UCSD-AML1 (cell line): ENCODE data around the gene ACIN1.
"Not testable (repeated sequence)": the region's sequence is repeated elsewhere in the genome, so short reads cannot be mapped to it uniquely, and the experiment has no call there.

ENCODE experiments used
- DNase-seq: peaks from one replicate; lab custom pipeline; 2025; ENCODE audit not compliant: unreplicated experiment; lab: John Stamatoyannopoulos, UW

The ACIN1 gene

GRCh38 chr14:23107620-23108019, 12.7 kb upstream of the ACIN1 start:
- DNase-seq, result not testable (repeated sequence)

DNA sequence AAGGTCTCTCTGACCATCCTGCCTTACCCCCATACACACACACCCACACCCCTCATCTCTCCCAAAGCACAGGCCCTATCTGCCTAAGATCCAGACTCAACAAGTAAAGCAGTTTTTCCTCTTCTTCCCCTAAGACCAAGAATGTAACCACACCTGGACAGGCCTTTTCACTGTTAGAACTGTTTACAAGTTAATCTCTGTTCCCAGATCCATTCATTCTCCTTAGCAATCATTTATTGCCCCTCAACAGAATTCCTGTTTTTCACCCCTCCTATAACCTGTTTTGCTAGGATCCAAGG, 11.8 kb upstream of the ACIN1 start:
- no peak for DNase-seq

DNA sequence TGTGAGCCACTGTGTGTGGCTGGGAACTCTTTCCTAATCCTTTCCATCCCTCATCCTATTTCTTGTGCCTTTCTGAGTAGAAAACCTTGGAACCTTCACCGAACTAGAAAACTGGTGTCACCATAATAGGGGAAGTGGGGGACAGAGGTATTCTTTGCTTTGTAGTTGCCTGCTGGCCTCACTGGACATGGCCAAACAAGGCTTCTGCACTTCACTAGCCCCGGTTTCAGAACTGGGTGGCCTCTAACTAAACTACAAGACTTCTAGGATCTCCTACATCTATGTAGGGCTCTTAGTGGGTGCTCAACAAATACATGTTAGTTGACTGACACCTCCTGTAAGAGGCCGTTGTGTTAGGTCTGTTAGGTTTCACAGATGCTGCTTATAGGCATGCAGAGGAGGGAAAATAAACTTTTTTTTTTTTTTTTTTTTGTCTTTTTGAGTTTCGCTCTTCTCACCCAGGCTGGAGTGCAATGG, 10.4 kb upstream of the ACIN1 start:
- DNase-seq, result no peak

DNA sequence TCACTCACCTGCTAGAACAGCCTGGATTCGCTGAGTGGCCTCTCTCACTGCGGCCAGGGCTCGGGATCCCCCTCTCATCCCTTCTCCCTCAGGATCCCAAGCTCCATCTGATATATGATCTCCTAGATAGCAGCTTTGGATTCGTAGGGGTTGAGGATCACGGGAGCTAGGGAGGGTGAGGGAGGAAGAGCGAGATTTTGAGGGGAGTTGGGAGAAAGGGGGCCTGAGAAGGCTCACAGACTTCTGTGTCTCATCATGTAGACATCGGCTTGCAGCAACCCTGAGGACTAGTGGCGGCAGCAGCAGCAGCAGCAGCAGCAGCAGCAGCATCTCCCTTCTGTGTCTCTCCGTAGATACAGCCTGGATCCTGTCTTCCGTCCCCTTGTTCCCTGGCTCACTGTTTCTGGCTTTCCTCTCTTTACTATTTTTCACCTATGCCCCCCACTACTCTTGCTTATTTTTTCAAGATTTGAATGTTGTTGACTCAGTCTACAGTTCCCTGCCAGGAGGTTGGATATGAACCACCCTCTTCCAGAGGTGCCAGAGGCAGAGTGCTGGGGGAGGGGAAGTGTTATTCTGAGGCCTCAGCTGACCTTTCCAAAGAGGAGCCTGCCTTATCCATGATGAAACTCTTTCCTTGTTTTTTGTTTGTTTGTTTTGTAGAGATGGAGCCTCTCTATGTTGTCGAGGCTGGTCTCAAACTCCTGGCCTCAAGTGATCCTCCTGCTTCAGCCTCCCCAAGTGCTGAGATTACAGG, 9.8 kb upstream of the ACIN1 start, which contains the start of gene CIROP:
CIROP (minus strand) TSS at position 399 of the 757 bp plus-strand sequence; CDS start at position 330, 69 bp downstream.
- no peak for DNase-seq

- no peak for DNase-seq
Measured at GRCh38 chr14:23104070-23104590, 9.2 kb upstream of the ACIN1 start.

GRCh38 chr14:23103581-23103980, 8.6 kb upstream of the ACIN1 start:
- DNase-seq, result no peak

DNA sequence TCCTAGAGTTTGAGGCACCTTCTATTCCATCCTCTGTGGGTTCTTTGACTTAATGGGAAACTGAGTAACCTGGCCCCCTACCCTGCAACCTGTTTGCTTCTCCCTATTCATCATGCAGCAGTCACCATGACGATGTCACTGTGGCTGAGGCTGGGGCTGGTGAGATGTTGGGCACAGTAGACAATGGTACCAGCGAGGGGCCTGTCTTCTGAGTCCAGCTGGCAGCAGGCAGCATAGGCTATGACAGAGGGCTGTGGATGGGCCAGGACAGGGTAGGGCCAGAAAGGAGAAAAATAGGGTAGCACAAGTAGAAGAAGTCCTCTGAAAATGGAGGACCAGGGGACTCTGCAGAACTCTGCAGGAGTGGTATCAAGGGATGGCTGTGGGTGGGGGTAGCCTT, 7.9 kb upstream of the ACIN1 start:
- no peak for DNase-seq

DNA sequence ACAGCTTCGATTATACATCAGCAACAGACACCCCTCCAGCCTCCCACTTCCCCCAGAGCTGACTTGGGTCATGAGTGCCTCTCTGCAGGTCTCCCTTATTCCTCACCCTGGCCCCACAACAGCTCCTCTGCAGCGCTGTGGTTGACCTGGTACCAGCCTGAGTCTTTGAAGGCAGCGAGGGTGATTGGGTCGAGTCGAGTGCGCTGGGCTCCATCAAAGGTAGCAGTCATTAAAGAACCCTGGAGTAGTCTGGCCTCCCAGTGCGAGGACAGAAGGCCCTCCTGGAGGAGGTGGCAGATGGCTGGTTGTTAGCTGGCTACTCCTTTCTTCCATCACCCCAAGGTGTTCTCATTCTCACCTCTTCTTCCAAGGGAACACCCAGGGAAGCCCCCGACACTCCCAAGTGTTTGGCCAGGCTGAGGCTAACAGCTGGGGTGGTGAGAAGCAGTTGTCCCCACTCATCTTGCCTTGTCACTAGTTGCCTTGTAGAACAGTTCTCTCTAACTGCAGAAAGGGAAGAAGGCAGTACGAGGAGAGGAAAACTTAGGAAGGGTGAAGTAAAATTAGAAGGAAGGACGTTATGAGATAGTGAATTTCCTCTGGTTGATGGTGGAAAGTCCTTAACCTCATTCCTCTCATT, 7.2 kb upstream of the ACIN1 start:
- DNase-seq, result no peak

GRCh38 chr14:23101213-23101970, 6.5 kb upstream of the ACIN1 start:
- no peak for DNase-seq

DNA sequence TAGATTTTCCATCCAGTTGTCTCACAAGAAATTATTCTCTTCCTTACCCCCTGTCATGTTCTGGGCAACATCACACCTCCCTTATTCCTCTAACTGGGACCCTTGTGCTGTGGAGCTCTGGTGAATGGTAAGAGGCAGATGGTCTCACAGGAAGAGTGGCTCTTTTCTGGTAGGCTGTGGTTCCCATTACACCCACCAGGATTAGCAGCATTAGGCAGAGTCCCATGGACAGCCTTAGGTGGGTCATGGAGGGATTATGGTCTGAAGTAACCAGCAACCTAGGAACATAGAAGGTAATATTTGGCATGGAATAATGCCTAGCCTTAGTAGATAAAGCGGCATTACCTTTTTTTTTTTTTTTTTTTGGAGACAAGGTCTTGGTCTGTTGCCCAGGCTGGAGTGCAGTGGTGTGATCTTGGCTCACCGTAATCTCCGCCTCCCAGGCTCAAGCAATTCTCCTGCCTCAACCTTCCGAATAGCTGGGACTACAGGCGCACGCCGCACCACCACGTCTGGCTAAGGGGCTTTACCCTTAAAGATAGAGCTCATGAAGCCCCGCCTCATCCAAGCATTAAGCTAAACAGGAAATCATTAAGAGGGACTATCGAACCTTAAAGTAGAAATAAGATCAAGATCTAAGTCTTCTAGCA, 4.4 kb upstream of the ACIN1 start:
- no peak for DNase-seq

- DNase-seq, result no peak
Measured at GRCh38 chr14:23097786-23098185, 2.9 kb upstream of the ACIN1 start.

DNA sequence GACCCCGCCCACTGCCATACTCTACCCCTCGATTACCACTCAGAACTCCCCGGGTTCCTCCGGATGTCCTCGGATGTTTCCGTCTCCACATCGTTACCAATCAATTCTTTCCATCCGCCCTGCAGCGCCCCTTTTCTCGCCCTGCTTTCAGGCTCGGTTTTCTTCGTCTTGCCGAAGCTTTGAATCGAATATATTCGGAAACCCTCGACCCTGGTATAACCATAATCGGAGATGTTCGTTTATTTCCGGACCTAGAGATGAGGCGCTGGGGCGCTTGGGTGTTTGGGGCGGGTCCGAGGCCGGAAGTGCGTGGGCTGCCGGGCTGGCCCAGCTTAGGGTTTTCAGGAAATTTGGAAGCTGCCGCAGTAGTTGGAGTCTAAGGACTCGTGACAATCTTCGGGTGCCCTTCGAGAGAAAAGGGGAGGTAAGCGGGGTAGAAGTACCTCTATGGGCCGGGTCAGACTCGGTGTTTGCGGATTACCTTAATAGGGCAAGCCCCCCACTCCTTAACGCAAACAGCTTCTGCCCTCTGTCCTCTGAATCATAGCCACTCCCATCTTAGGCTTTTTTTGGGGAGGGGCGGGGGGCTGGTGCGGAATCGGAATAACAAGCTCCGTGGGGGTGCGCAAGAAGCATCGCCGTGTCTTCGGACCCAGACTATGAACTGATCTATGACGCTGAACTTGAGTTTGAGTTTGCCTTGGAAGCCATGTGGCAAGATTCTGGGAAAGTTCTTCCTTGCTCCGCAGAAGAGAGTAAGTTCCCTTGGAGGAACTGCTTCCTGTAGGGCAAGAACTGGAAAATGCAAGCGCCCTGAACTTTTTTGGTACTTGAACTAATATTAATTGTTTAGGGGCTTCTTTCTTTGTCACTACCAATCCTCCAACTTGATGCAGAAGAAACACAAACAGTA, 516 bp upstream of the ACIN1 start, which contains the start of gene C14orf119:
C14orf119 (plus strand) TSS at position 310 of the 913 bp plus-strand sequence. CDS start 2,154 bp downstream, outside the sequence.
- DNase-seq, result no peak

DNA sequence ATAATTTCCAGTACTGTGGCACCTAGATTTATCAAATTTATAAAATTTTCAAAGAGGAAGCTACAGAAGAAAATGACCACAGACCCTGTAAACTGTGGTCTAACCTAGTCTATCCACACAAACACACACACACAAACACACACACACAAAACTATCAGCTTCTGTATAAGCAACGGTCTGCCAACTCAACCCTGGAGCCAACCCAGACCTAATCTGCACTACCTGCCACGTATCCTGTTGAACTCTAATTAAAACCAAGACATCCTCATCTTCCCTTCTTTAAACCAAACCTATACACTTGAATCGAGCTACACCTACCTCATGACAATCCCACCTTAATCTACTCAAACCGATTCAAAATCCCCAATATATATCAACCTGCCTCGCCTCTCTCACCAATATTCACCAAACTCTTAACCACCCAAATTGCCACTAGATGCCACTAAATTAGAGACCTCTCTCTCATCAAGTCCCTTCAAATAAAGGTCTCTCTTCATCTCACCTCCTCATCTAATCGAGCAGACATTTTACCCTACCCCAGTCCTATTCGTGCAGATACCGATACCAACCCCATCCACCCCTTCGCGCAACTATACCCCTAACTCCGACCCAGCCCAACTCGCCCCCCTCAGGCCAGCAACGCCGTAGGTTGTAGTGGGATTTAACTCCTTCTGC, 808 bp downstream of the ACIN1 start:
- no peak for DNase-seq

GRCh38 chr14:23093526-23093925, 1.4 kb downstream of the ACIN1 start:
- no peak for DNase-seq

DNA sequence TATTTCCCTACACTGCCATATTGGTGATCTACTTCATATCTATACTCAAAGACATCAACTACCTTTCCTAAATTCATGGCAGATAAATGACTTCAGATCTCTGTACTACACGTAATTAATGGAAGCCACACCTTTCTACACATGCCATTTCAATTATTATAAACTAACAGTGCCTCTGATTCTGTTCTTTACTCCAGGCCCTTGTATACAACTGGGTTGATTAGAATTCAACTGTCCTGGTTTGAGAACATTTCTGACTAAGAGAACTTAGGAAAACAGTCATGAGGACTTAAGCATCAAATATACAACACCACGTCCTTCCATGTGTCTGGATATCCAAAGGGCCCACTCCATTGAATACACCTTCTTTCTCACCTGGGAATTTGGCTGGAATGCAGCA, 1.8 kb downstream of the ACIN1 start:
- no peak for DNase-seq

GRCh38 chr14:23091294-23092225, 3.4 kb downstream of the ACIN1 start:
- DNase-seq, result no peak

- no peak for DNase-seq
Measured at GRCh38 chr14:23090254-23090636, 4.7 kb downstream of the ACIN1 start.

DNA sequence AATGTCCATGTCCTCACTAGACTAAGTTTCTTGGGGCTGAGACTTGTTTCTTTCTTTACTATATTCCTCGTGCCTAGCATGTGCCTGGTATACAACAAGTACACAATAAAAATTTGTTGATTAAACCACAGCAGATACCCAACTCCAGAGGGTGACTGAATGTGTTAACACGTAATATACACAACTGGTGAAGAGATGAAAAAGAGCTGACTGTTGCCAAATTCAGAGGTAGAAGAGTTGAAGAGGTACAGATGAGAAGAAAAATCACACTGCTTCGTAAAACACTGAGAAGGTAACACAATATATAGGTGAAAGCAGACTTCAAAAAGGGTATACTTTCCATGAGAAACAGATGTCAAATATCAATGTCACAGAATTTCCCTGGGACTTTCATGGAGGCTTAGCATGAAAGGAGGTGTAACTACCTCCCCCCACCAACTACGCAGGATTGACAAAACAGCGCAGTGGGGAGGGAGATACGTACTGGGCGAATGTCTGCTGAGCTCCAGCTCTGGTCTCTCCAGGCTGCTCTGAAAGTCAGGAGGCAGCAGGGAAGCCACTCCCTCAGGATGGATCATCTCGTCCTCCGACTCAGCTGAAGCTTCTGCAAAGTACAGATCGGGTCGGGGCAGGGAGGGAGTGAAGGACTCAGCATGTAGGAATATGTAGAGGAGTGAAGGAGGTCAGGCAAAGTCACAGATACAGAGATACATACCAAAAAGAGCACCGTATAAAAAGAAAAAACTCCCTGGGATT, 5.3 kb downstream of the ACIN1 start:
- DNase-seq, result no peak
